HG03066 (cell line): Measurements from ENCODE around the gene GTPBP1.

Source experiments
- ATAC-seq: cut with Tn5 transposase; IDR thresholded peaks from one replicate; pipeline ENCODE4 v1.9.1; 2021; ENCODE audit warnings: low read depth; ENCODE audit not compliant: unreplicated experiment

Gene GTPBP1

GRCh38 chr22:38755911-38756532 is 50.3 kb downstream of the GTPBP1 start, which contains the start of gene SUN2:
SUN2 (minus strand) TSS chr22:38755998; CDS start chr22:38752628, 3,370 bp downstream.
- peak; percentile 66 for ATAC-seq

DNA sequence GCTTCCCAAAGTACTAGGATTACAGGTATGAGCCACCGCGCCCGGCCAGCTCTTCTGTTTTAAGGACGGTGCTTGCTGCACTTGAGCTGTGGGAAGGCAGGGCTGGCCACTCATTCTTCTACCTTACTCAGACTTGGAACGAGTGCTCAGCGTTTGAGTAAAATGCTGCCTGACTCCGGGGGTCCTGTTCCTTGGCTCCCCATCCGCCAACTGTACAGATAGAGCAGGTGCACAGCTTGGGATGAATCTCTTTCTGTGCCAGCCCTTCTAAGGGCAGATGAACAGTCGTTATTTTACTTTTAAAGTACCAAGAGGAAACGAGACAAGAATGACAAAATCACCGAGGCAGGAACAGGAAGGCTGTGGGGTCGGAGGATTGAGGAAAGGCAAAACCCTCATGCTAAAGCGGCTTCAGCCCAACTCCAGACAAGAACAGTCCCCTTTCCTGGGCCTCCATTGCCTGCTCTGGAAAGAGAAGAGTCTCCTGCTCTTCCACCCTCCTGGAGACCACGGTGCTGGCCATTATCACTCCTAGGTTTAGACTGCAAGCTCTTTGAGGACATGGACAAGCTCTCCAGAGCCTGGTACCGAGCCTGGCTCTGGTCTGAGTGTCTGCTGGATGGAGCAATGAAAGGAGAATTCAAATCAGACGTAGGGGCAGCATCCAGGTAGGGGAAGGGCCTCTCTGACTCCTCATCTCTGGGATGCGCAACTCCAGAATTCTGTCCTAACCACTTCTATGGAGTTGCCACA is 51.1 kb downstream of the GTPBP1 start:
- no peak for ATAC-seq

DNA sequence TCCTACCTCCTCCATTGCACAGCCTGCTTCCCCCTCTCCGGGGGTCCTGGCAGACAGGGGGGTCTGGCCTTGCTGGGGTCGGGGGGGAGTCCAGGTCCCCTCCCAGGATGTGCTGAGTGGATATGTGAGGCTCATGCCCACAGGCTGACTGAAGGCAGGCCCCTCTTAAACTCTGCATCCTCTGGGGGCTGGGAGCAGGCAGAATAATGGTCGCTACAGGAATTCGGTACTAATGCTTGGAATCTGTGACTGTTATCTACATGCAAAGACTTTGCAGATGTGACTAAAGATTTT is 51.7 kb downstream of the GTPBP1 start:
- no peak for ATAC-seq

GRCh38 chr22:38758276-38758945 is 52.7 kb downstream of the GTPBP1 start:
- ATAC-seq = no peak

- no peak for ATAC-seq
These were observed 53.3 kb downstream of the GTPBP1 start for GRCh38 chr22:38759005-38759404.

GRCh38 chr22:38760477-38761201 is 54.9 kb downstream of the GTPBP1 start:
- ATAC-seq = no peak

DNA sequence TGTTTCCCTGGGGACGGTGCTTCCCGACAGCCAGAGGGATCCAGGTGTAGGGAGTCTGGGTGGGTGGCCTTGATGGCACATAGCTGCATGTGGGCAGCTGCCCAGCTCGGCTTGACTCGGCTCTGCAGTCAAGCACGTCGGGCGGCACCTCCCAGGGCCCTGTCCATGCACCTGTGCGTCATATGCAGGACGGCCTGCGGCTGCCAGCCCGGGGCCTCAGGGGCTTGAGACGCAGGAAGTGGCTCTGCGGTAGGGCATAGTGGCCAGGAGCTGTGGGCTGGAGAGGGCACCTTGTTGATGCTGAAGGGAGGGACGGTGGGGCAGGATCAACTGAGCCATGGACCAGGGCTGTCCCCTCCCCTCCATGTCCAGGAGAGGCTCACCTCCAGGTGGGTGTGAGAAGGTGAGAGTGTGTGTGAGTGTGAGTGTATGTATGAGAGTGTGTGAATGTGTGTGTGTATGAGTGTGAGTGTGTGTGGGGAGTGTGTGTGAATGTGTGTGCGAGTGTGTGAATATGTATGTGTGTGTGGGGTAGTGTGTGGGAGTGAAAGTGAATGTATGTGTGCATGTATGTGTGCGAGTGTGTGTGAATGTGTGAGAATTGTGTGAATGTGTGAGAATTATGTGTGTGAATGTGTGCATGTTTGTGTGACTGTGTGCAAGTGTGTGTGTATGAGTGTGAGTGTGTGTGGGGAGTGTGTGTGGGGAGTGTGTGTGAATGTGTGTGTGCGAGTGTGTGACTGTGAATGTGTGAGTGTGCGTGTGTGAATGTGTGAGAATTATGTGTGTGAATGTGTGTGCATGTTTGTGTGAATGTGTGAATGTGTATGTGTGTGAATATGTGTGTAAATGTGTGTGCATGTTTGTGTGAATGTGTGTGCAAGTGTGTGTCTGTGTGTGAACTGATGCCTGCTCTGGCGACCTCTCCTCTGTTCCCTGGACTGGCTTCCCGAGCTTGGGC is 55.7 kb downstream of the GTPBP1 start:
- ATAC-seq = no peak

DNA sequence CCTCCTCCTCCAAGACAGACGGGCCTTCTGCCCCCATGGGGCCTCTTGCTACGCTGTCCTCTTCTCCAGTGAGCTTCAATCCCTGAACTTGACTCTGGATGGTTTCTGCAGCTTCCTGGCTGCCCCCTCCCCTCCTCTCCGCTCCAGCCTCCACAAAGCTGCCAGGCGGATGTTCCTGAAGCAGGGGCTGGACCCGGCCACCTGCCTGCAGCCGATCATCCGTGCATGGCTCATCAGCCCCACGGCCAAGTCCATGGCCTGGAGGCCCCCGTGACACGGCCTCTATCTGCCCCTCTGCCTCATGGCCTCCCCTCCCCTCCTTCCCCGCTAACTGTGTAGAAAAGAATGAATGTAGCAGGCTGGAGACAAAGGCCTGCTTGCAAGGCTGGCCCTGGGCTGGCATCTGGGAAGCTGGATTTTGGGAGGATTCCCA is 56.8 kb downstream of the GTPBP1 start:
- no peak for ATAC-seq

- no peak for ATAC-seq
These were observed 60.5 kb downstream of the GTPBP1 start for GRCh38 chr22:38766076-38766777.

DNA sequence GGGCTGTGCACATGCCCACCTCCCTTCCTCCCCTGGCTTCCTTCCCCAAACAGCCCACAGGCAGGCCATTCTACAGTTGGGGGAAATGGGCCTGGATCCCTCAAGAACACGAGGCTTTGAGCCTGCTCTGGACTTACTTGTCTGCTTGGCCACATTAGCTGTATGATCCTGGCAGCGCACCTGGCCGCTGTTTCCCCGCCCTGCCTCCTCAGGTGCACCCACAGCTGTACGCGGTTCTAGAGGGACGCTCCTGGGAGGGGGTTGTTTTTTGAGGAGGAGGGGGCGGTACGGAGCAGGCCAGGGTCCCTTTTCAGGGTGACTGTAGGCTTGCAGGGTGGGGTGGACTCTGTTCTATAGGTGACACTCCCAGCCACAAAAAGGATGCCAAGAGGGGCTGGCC is 61.6 kb downstream of the GTPBP1 start:
- no peak for ATAC-seq

- no peak for ATAC-seq
These were observed 62.3 kb downstream of the GTPBP1 start for GRCh38 chr22:38768036-38768435.

- ATAC-seq = no peak
These were observed 64.7 kb downstream of the GTPBP1 start for GRCh38 chr22:38770257-38770949.

DNA sequence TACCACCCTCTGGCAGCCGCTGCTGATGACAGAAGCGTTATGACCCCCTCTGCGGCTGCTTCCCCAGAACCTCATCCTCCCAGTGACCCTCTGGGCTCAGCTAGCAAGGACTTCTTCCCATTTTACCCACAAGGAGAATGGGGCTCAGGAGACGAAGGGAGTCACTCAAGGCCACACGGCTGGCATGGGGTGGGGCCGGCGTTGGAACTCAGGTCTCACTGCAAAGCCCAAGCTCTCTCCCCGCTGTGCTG is 66.8 kb downstream of the GTPBP1 start:
- no peak for ATAC-seq

DNA sequence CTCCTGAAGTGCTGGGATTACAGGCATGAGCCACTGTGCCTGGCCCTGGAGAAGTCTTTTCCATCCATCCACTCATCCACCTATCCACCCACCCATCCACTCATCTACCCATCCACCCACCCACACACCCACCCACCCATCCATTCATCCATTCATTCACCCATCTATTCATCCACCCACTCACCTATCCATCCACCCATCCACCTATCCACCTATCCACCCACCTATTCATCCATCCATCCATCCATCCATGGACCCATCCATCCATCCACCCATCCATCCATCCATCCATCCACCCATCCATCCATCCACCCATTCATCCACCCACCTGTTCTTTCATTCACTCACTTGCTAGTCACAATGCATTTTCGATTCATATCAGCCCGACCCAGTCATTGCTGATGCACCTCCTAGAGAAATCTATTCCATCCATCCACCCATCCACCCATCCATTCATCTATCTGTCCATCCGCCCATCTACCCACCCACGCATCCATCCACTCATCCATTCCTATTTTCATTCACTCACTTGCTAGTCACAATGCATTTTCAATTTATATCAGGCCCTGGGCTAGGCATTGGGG is 67.7 kb downstream of the GTPBP1 start:
- ATAC-seq = no peak

DNA sequence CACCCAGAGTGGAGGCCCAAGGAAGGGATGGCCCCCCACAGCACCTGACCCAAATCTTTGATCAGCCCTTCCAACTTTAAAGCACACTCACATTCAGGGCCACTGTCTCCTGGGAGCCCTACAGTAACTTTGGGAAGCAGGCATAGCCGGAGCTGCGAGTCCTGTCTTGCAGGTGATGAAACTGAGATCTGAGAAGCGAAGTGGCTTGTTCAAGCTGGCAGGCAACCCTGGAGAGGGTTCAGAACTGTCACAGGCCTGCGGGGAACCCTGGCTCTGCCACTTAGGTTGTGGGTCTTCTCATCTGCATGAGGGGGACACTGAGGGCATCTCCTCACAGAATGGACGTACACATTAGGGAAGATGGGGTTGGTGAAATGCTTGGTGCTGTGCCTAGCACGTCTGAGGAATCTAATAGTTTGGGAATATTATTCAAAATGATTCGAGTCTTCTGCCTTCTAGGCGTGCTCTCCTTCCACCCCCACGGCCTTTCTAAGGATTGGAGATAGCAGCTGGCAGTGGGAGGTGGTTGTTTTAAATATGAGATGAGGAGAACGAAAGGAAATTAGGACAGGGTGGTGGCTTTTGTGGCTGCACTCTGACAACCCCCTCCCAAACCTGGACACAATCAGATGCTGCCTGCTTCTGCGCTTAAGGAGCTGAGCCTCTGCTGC is 68.9 kb downstream of the GTPBP1 start:
- ATAC-seq = no peak

GRCh38 chr22:38775656-38776055 is 69.9 kb downstream of the GTPBP1 start:
- no peak for ATAC-seq

DNA sequence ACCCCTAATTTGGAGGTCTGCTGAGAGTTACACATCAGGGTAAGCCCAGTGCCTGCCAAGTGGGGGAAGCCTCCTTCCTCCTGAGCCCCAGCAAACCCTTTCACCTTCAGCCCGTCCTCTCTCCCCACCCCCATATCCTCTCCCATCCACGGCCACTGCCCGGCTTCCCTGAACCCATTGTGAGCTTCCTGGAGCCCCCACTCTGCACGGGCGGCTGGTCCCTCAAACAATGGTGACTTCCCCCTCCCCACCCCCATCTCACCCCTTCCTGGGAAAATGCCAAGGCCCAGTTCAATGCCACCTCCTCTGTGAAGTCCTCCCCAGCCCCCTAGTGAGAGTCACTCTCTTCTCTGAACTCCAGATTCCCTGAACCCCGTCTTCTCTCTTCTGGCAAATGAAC is 70.3 kb downstream of the GTPBP1 start:
- no peak for ATAC-seq

DNA sequence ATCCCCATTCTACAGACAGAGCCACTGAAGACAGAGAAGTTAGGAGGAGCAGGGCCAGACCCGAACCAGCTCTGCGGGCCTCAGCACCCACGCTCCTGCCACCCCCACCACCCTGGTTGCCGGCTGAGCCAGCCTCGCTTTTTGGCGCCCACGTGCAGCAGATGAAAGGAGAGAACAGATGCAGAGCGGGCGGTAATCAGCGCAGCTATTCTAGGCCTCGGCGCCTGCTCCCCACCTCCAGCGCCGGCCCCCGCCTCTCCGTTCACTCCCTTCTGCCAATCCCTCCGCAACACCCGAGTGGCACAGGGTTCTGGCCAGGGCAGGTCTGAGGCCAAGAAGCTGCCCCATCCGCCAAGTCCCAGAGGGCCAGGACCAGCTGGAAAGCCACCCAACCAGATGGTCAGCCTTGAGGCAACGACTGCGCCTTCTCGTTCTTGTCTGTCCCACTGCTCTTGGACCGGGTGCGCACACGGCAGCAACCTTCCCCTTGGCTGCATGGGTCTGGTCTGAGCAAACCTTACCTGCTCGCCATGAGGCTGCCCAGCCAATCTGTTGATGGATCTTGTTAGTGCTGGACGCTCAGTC is 71.4 kb downstream of the GTPBP1 start:
- ATAC-seq = no peak
